H1 (cell line): Measurements from ENCODE around the gene UNK. TPM values are rescaled to one million over a fixed set of nuclear protein-coding genes. Genes with fewer than 3 reads are reported as not detected.

Source experiments
- CTCF ChIA-PET: fragments of 300-600 bp; sonication (Branson Sonifier 250); formaldehyde crosslinking; loops from one replicate; lab custom pipeline; 2021; ENCODE audit not compliant: partially characterized antibody; lab: Charles Lee
- POLR2A ChIA-PET: fragments of 300-600 bp; sonication (Branson Sonifier 250); formaldehyde crosslinking; loops from one replicate; lab custom pipeline; 2021; ENCODE audit warnings: inconsistent platforms; ENCODE audit not compliant: partially characterized antibody; lab: Charles Lee
- DNase-seq, 2 experiments: peaks; one replicate each; pipeline versions ENCODE4 v3.0.0 to v3.0.0-alpha.2; 2010 to 2022; ENCODE audit warnings: low spot score in 2 of 2, low read depth in 1 of 2, mixed read lengths in 1 of 2
- FAIRE-seq: peaks from 2 replicates; lab custom pipeline; 2011; peaks lifted over from hg19 to GRCh38; lab: Jason Lieb, UNC
- H2AFZ ChIP-seq: 2 replicates; pipeline ENCODE4 v1.8.1; 2012; ENCODE audit warnings: low read length, inconsistent platforms
- H2AK5ac ChIP-seq: 2 replicates; pipeline ENCODE4 v1.6.1; 2013; ENCODE audit warnings: low read depth, low read length
- H2BK120ac ChIP-seq: replicated peaks from 2 replicates; pipeline ENCODE3; 2013; ENCODE audit warnings: low read depth, low read length, inconsistent platforms
- H2BK12ac ChIP-seq: 2 replicates; pipeline ENCODE4 v1.6.1; 2013; ENCODE audit warnings: low read depth, low read length
- H2BK15ac ChIP-seq: 2 replicates; pipeline ENCODE4 v1.6.1; 2013; ENCODE audit warnings: low read length
- H2BK20ac ChIP-seq: 2 replicates; pipeline ENCODE4 v1.6.1; 2013; ENCODE audit warnings: low read length
- H2BK5ac ChIP-seq: 2 replicates; pipeline ENCODE4 v1.6.1; 2013; ENCODE audit warnings: low read depth, low read length
- H3K14ac ChIP-seq: 2 replicates; pipeline ENCODE4 v1.6.1; 2013; ENCODE audit warnings: inconsistent platforms; ENCODE audit not compliant: insufficient read length
- H3K18ac ChIP-seq: 2 replicates; pipeline ENCODE4 v1.6.1; 2013; ENCODE audit warnings: low read length; ENCODE audit errors: extremely low read depth
- H3K23ac ChIP-seq: 2 replicates; pipeline ENCODE4 v1.6.1; 2013; ENCODE audit warnings: inconsistent platforms; ENCODE audit not compliant: insufficient read length
- H3K23me2 ChIP-seq: 2 replicates; pipeline ENCODE4 v1.6.1; 2013; ENCODE audit warnings: low read depth, low read length
- H3K27ac ChIP-seq: 2 replicates; pipeline ENCODE4 v1.6.1; 2011; ENCODE audit warnings: low read depth, low read length, inconsistent platforms
- H3K27me3 ChIP-seq, 4 experiments: replicated peaks in 1 of 4; 1 replicate in 1 of 4; 2 replicates in 3 of 4; pipeline versions ENCODE4 v1.6.1 to v1.8.1; 2011 to 2013; ENCODE audit warnings: low read length in 3 of 4, mild to moderate bottlenecking in 3 of 4, inconsistent platforms in 2 of 4, mixed read lengths in 2 of 4, moderate library complexity in 1 of 4; ENCODE audit not compliant: control insufficient read depth in 3 of 4, insufficient read depth in 3 of 4; ENCODE audit errors: extremely low read depth in 1 of 4
- H3K36me3 ChIP-seq, 4 experiments: 2 replicates each; pipeline versions ENCODE4 v1.6.1 to v1.8.1; 2011 to 2013; ENCODE audit warnings: mild to moderate bottlenecking in 4 of 4, low read length in 3 of 4, moderate library complexity in 2 of 4, control low read depth in 1 of 4, inconsistent platforms in 1 of 4; ENCODE audit not compliant: insufficient read depth in 4 of 4, control insufficient read depth in 2 of 4
- H3K4ac ChIP-seq: replicated peaks from 2 replicates; pipeline ENCODE3; 2013; ENCODE audit warnings: low read length, low read depth, mixed read lengths, inconsistent platforms; ENCODE audit not compliant: insufficient read length
- H3K4me1 ChIP-seq, 4 experiments: replicated peaks in 1 of 4; 1 replicate in 1 of 4; 2 replicates in 3 of 4; pipeline versions ENCODE4 v1.6.1 to v1.8.1; 2011 to 2013; ENCODE audit warnings: low read length in 3 of 4, inconsistent platforms in 2 of 4, mixed read lengths in 1 of 4; ENCODE audit not compliant: insufficient read depth in 4 of 4, control insufficient read depth in 3 of 4
- H3K4me2 ChIP-seq, 2 experiments: 2 replicates each; pipeline versions ENCODE4 v1.6.1 to v1.8.1; 2011 to 2013; ENCODE audit warnings: low read depth in 2 of 2, low read length in 2 of 2, control low read depth in 1 of 2, inconsistent platforms in 1 of 2, mild to moderate bottlenecking in 1 of 2; ENCODE audit not compliant: insufficient read depth in 1 of 2
- H3K4me3 ChIP-seq, 4 experiments: fragments of 200-600, 300-600 bp in 1 of 4; sonication (generic), shearing (Covaris generic), sonication (Bioruptor Twin) in 1 of 4; 2 replicates each; pipeline versions ENCODE4 v1.5.1 to v1.8.1; 2011 to 2016; ENCODE audit warnings: low read length in 4 of 4, low read depth in 3 of 4, control low read depth in 2 of 4, inconsistent platforms in 2 of 4, mild to moderate bottlenecking in 2 of 4, mixed read lengths in 1 of 4, moderate library complexity in 1 of 4; ENCODE audit not compliant: insufficient read depth in 2 of 4; ENCODE audit errors: extremely low read depth in 1 of 4
- H3K56ac ChIP-seq: replicated peaks from 2 replicates; pipeline ENCODE3; 2013; ENCODE audit warnings: low read depth, mild to moderate bottlenecking, mixed read lengths, low read length, inconsistent platforms; ENCODE audit not compliant: insufficient read length
- H3K79me1 ChIP-seq: 2 replicates; pipeline ENCODE4 v1.6.1; 2013; ENCODE audit warnings: low read depth, low read length, control low read depth
- H3K79me2 ChIP-seq, 2 experiments: 2 replicates each; pipeline versions ENCODE4 v1.6.1 to v1.8.1; 2012 to 2013; ENCODE audit warnings: low read length in 2 of 2, mild to moderate bottlenecking in 2 of 2, inconsistent platforms in 1 of 2; ENCODE audit not compliant: insufficient read depth in 2 of 2, control insufficient read depth in 1 of 2
- H3K9ac ChIP-seq, 4 experiments: replicated peaks in 1 of 4; 1 replicate in 1 of 4; 2 replicates in 3 of 4; pipeline versions ENCODE4 v1.6.1 to v1.8.1; 2011 to 2013; ENCODE audit warnings: low read depth in 3 of 4, low read length in 3 of 4, control low read depth in 2 of 4, mild to moderate bottlenecking in 2 of 4, moderate library complexity in 2 of 4, inconsistent platforms in 1 of 4; ENCODE audit errors: extremely low read depth in 1 of 4
- H3K9me3 ChIP-seq, 2 experiments: 2 replicates each; pipeline versions ENCODE4 v1.6.1 to v1.8.1; 2012 to 2013; ENCODE audit warnings: mild to moderate bottlenecking in 2 of 2, moderate library complexity in 2 of 2, control low read depth in 1 of 2, inconsistent platforms in 1 of 2, low read depth in 1 of 2, low read length in 1 of 2, mixed read lengths in 1 of 2; ENCODE audit not compliant: insufficient read depth in 2 of 2
- H4K20me1 ChIP-seq, 2 experiments: replicated peaks in 1 of 2; 2 replicates each; pipeline versions ENCODE3 to v1.8.1; 2011 to 2013; ENCODE audit warnings: inconsistent platforms in 2 of 2, low read length in 2 of 2, mild to moderate bottlenecking in 1 of 2; ENCODE audit not compliant: insufficient read depth in 2 of 2, control insufficient read depth in 1 of 2
- H4K5ac ChIP-seq: 2 replicates; pipeline ENCODE4 v1.6.1; 2013; ENCODE audit warnings: low read length, low read depth, mixed read lengths, inconsistent platforms; ENCODE audit not compliant: insufficient read length
- H4K8ac ChIP-seq: 2 replicates; pipeline ENCODE4 v1.8.0; 2013; ENCODE audit warnings: mild to moderate bottlenecking, moderate library complexity, low read length, inconsistent platforms; ENCODE audit not compliant: insufficient read depth; ENCODE audit errors: extremely low read depth
- H4K91ac ChIP-seq: replicated peaks from 2 replicates; pipeline ENCODE3; 2013; ENCODE audit warnings: low read length, mixed read lengths, inconsistent platforms; ENCODE audit not compliant: insufficient read length
- CBX5 ChIP-seq: fragments of 300-800, 300-1000 bp; sonication (generic); IDR thresholded peaks from 2 replicates; pipeline ENCODE4 v1.7.1; 2016; ENCODE audit warnings: antibody characterized with exemption, low read length, low read depth
- CHD2 ChIP-seq: IDR thresholded peaks from 2 replicates; pipeline ENCODE4 v1.6.1; 2012; ENCODE audit warnings: low read length, improper control_type of control experiment
- JUN ChIP-seq: IDR thresholded peaks from 2 replicates; pipeline ENCODE4 v1.6.1; 2011; ENCODE audit warnings: low read depth, mild to moderate bottlenecking, improper control_type of control experiment, low read length
- KDM5A ChIP-seq: fragments of 200-600 bp; IDR thresholded peaks from 2 replicates; pipeline ENCODE4 v1.7.1; 2012; ENCODE audit warnings: mild to moderate bottlenecking, low read length, inconsistent platforms, mixed read lengths
- POLR2A ChIP-seq, 2 experiments: IDR thresholded peaks; 1 replicate in 1 of 2; 2 replicates in 1 of 2; pipeline ENCODE4 v1.6.1; 2011; ENCODE audit warnings: low read depth in 2 of 2, low read length in 2 of 2, mild to moderate bottlenecking in 2 of 2; ENCODE audit errors: control extremely low read depth in 1 of 2
- RXRA ChIP-seq: IDR thresholded peaks from 2 replicates; pipeline ENCODE4 v1.6.1; 2011; ENCODE audit warnings: low read depth, mild to moderate bottlenecking, low read length, moderate library complexity; ENCODE audit not compliant: insufficient read depth
- SP1 ChIP-seq: IDR thresholded peaks from 2 replicates; pipeline ENCODE4 v1.6.1; 2011; ENCODE audit warnings: low read depth, low read length
- SP4 ChIP-seq: IDR thresholded peaks from 2 replicates; pipeline ENCODE4 v1.6.1; 2012; ENCODE audit warnings: low read length, inconsistent platforms
- TAF1 ChIP-seq: IDR thresholded peaks from 2 replicates; pipeline ENCODE4 v1.6.1; 2011; ENCODE audit warnings: mild to moderate bottlenecking, low read depth, low read length
- WGBS, 2 experiments: shearing (Covaris generic) in 1 of 2; methylation state at CpG; one replicate each; pipeline versions ENCODE4 v1.1.6 to v1.1.7; 2013 to 2015; ENCODE audit warnings: low lambda C conversion rate in 2 of 2, mixed read lengths in 2 of 2, inconsistent platforms in 1 of 2, low coverage in 1 of 2, missing lambda C conversion rate in 1 of 2; ENCODE audit not compliant: insufficient replicate concordance in 2 of 2, insufficient coverage in 1 of 2, insufficient read length in 1 of 2; ENCODE audit errors: extremely low coverage in 1 of 2, missing lambda C conversion rate in 1 of 2; 5-methylcytosine and 5-hydroxymethylcytosine counted together
- polyA plus RNA-seq, 7 experiments: library from polyadenylated mRNA; depleted of rRNA in 3 of 7; stranded (reverse) in 5 of 7; unstranded in 2 of 7; fragments of >200 nt in 5 of 7; fragments of 200-250 nt in 2 of 7; gene quantifications; 1 replicate in 5 of 7; 2 replicates in 1 of 7; 4 replicates in 1 of 7; pipeline versions ENCODE4 v1.2.1 to v1.2.3, GENCODE V29; 2011 to 2013; ENCODE audit warnings: missing spikeins in 2 of 7, mixed read lengths in 2 of 7
- total RNA-seq: library from RNA; stranded (reverse); fragmentation: NEBNext Ultra II Directional; extraction: Animal tissue kit (Norgen Biotek cat#: 25700); gene quantifications from 2 replicates; pipeline ENCODE4 v1.2.1, GENCODE V29; 2021
- TF ChIP-seq, protein P1 (sequence below), 3 experiments: IDR thresholded peaks; 1 replicate in 2 of 3; 2 replicates in 1 of 3; pipeline versions ENCODE4 v1.5.1 to v1.6.1; 2011; ENCODE audit warnings: low read length in 3 of 3, mild to moderate bottlenecking in 3 of 3, inconsistent platforms in 2 of 3, low read depth in 1 of 3, moderate library complexity in 1 of 3; ENCODE audit not compliant: insufficient read depth in 1 of 3; ENCODE audit errors: control extremely low read depth in 1 of 3

The UNK gene
- total and polyA plus RNA-seq, 2 of the 8 experiments (the other 6 are each of a cell fraction or from before 2014, with no cell fraction given) = 24.2 to 33.3 TPM

DNA sequence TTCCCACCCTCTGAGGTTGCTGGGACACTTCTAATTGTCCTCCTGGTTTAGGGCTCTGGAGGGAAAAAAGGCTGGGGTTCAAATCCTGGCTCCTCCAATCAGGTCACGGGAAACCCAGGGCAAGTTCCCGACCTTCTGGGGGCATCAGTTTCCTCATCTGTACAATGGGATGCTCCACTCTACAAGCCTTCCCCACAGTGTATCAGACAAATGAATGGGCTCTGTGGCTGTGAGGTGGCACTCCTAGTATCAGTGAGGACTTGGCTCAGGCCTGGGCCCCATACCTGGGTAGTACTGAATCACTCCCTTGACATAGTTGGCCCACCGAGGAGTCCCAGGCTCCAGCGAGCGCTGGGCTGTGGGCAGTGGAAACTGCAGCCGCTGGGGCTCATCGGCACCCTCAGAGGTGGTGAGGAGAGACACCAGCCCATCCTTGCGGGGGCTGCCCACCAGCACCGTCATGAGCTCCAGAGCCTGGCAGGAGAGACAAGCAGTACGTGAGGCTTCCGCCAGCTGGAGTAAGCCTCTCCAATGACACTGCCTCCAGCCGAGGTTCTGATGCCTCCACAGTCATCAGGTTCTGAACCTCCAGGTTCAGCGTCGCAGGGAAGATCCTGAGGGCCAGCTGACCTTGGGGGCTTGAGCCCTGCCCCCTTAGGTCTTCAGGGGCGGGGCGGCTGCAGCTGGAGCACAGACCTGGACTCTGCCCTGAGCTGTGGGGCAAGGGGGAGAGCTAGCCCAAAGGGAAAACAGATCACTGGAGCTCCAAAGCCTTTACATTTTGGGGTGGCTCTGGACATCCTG, 20.8 kb upstream of the UNK start:
- no peak overlapping the region for H4K5ac ChIP-seq
- H3K23ac ChIP-seq = no peak overlapping the region
- H3K4me3 ChIP-seq = peak overlapping the region; percentile 50 to 88 (median 62)
- H4K91ac ChIP-seq = peak overlapping the region; percentile 35
- H3K9me3 ChIP-seq = no peaks in the 10 kb centered on the region
- FAIRE-seq (no peak), DNase-seq (no peak)
- no peak overlapping the region for H3K14ac ChIP-seq
- H4K8ac ChIP-seq = 0 out of 2 replicates have a peak overlapping the region, but pooled peaks have one; percentile 42
- 0 out of 2 replicates have a peak overlapping the region, but pooled peaks have one; percentile 7 for H2BK12ac ChIP-seq
- H3K79me1 ChIP-seq = no peaks in the 10 kb centered on the region
- H3K4me2 ChIP-seq = peak overlapping the region; percentile 26 to 79
- H3K9ac ChIP-seq = no peak overlapping the region; a peak in 1 of 7 replicates
- H3K36me3 ChIP-seq = no peaks in the 10 kb centered on the region
- no peak overlapping the region for H3K18ac ChIP-seq
- no peak overlapping the region for H3K4ac ChIP-seq
- no peaks in the 10 kb centered on the region for H3K79me2 ChIP-seq
- no peak overlapping the region for H2BK5ac ChIP-seq
- peaks cover 0 to 2% (median 0%) of the 10 kb centered on the region in 4 experiments; a peak in 2 of 7 replicates for H3K27me3 ChIP-seq
- H3K27ac ChIP-seq = no peak overlapping the region
- no peaks in the 10 kb centered on the region for H4K20me1 ChIP-seq
- peaks cover 0 to 8% (median 6%) of the 10 kb centered on the region in 4 experiments; a peak in 5 of 7 replicates for H3K4me1 ChIP-seq
- no peak overlapping the region for H3K56ac ChIP-seq
- H3K23me2 ChIP-seq = peaks cover 3% of the 10 kb centered on the region; the same call in 1 of the 2 replicates
- no peak overlapping the region for H2BK120ac ChIP-seq
- ChIA-PET POLR2A (interaction anchor here (0.6 to 15.1 kb wide), 6 partner anchors 11 to 239 kb away, joined by 3 to 425 read pairs (median 8); partner anchors contain the start of genes LLGL2 and UNK), CTCF (interaction anchor here (1.0 to 19.5 kb wide), 18 partner anchors 12 to 202 kb away, joined by 3 to 359 read pairs (median 4); partner anchors contain the start of genes SMIM5 and UNK)
- H2BK20ac ChIP-seq = no peak overlapping the region
- no peak overlapping the region for H2AFZ ChIP-seq
- WGBS, 2 experiments = 73% methylated on average over 16 of the region's 16 CpGs; no CpG with 5 or more reads in 1 of the 2 experiments
- H2AK5ac ChIP-seq = no peak overlapping the region; the same call in 1 of the 2 replicates
- H2BK15ac ChIP-seq = no peak overlapping the region
- TF ChIP-seq POLR2A (IDR thresholded peaks at IDR 0.05; ENCODE audit: control extremely low read depth in 1 of 2, low read depth in 2 of 2, low read length in 2 of 2) (no peak), TAF1 (no peak), KDM5A (no peak), JUN (no peak), SP1 (no peak), SP4 (no peak), CBX5 (no peak), RXRA (no peak), CHD2 (no peak)
- TF ChIP-seq, protein P1, sequence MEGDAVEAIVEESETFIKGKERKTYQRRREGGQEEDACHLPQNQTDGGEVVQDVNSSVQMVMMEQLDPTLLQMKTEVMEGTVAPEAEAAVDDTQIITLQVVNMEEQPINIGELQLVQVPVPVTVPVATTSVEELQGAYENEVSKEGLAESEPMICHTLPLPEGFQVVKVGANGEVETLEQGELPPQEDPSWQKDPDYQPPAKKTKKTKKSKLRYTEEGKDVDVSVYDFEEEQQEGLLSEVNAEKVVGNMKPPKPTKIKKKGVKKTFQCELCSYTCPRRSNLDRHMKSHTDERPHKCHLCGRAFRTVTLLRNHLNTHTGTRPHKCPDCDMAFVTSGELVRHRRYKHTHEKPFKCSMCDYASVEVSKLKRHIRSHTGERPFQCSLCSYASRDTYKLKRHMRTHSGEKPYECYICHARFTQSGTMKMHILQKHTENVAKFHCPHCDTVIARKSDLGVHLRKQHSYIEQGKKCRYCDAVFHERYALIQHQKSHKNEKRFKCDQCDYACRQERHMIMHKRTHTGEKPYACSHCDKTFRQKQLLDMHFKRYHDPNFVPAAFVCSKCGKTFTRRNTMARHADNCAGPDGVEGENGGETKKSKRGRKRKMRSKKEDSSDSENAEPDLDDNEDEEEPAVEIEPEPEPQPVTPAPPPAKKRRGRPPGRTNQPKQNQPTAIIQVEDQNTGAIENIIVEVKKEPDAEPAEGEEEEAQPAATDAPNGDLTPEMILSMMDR (IDR thresholded peaks at IDR 0.05; ENCODE audit: control extremely low read depth in 1 of 3, insufficient read depth in 1 of 3, low read depth in 1 of 3, low read length in 3 of 3) = no peak
